T-helper 17 cell (primary cell): ENCODE results near the gene TAS2R38. TPM values are rescaled to one million over a fixed set of nuclear protein-coding genes. Genes with fewer than 3 reads are reported as not detected.
"Not testable (repeated sequence)": the region's sequence is repeated elsewhere in the genome, so short reads cannot be mapped to it uniquely, and the experiment has no call there.

Source experiments
- ATAC-seq: fragments of 150-1000 bp; cut with Tn5 transposase; 2 replicates; pipeline ENCODE4 v1.10.0; 2021; ENCODE audit warnings: mild to moderate bottlenecking, moderate library complexity
- DNase-seq, 3 donors: peaks; one replicate each; pipeline versions ENCODE4 v3.0.0 to v3.0.0-alpha.2; 2020 to 2021
- H3K9me3 ChIP-seq: one replicate; pipeline ENCODE4 v1.7.0; 2013; ENCODE audit warnings: low read length, mild to moderate bottlenecking; ENCODE audit not compliant: control insufficient read depth, poor library complexity, severe bottlenecking
- H3K27ac Mint-ChIP-seq: one replicate; pipeline ENCODE4 v1.8.0; 2022; ENCODE audit warnings: mild to moderate bottlenecking, moderate library complexity, mixed read lengths
- H3K27me3 Mint-ChIP-seq: one replicate; pipeline ENCODE4 v1.8.0; 2022; ENCODE audit warnings: mixed read lengths
- H3K36me3 Mint-ChIP-seq: one replicate; pipeline ENCODE4 v1.8.0; 2022; ENCODE audit warnings: low read depth, mixed read lengths
- H3K4me1 Mint-ChIP-seq: one replicate; pipeline ENCODE4 v1.8.0; 2022; ENCODE audit warnings: mild to moderate bottlenecking, mixed read lengths
- H3K4me3 Mint-ChIP-seq: one replicate; pipeline ENCODE4 v1.8.0; 2022; ENCODE audit warnings: mild to moderate bottlenecking, moderate library complexity, mixed read lengths
- total RNA-seq, 4 donors: library from RNA in 2 of 4; stranded (reverse) in 2 of 4; gene quantifications; one replicate each; pipeline ENCODE4 v1.2.3 and lab custom pipeline; 2022 to 2026

TAS2R38 gene
- total RNA-seq, 2 donors from 2014 or later: not detected

- no peaks in the 10 kb centered on the region for H3K9me3 ChIP-seq
- Mint-ChIP-seq H3K36me3 (no peaks in the 10 kb centered on the region), H3K4me3 (no peak overlapping the region), H3K27me3 (no peaks in the 10 kb centered on the region), H3K4me1 (peaks cover 4% of the 10 kb centered on the region), H3K27ac (no peak overlapping the region)
- no peak for ATAC-seq
- no peak for DNase-seq
Measured at GRCh38 chr7:141992156-141992555, 18.6 kb upstream of the TAS2R38 start.

- Mint-ChIP-seq H3K27me3 (peaks cover under 1% of the 10 kb centered on the region), H3K36me3 (no peaks in the 10 kb centered on the region), H3K27ac (no peak overlapping the region), H3K4me3 (peak overlapping the region; percentile 4), H3K4me1 (peaks cover 5% of the 10 kb centered on the region)
- ATAC-seq (no peak), DNase-seq (no peak)
- H3K9me3 ChIP-seq: no peaks in the 10 kb centered on the region
Measured at GRCh38 chr7:141991140-141991539, 17.6 kb upstream of the TAS2R38 start.

- H3K36me3 Mint-ChIP-seq: no peaks in the 10 kb centered on the region
- H3K4me1 Mint-ChIP-seq: peaks cover 6% of the 10 kb centered on the region
- H3K27ac Mint-ChIP-seq: no peak overlapping the region
- ATAC-seq (no peak), DNase-seq (no peak)
- H3K27me3 Mint-ChIP-seq: peaks cover 4% of the 10 kb centered on the region
- no peak overlapping the region for H3K4me3 Mint-ChIP-seq
- no peaks in the 10 kb centered on the region for H3K9me3 ChIP-seq
Measured at GRCh38 chr7:141990011-141990725, 16.6 kb upstream of the TAS2R38 start.

- H3K36me3 Mint-ChIP-seq, H3K4me1 Mint-ChIP-seq, H3K4me3 Mint-ChIP-seq, H3K27ac Mint-ChIP-seq, DNase-seq, H3K9me3 ChIP-seq, ATAC-seq, H3K27me3 Mint-ChIP-seq: not testable (repeated sequence)
Measured at GRCh38 chr7:141987803-141988202, 14.2 kb upstream of the TAS2R38 start.

- Mint-ChIP-seq H3K27ac (no peak overlapping the region), H3K4me1 (peaks cover 6% of the 10 kb centered on the region), H3K36me3 (no peaks in the 10 kb centered on the region), H3K4me3 (no peak overlapping the region), H3K27me3 (peaks cover 4% of the 10 kb centered on the region)
- DNase-seq (no peak), ATAC-seq (no peak)
- no peaks in the 10 kb centered on the region for H3K9me3 ChIP-seq
Measured at GRCh38 chr7:141986923-141987322, 13.3 kb upstream of the TAS2R38 start.

- ATAC-seq, H3K4me1 Mint-ChIP-seq, H3K9me3 ChIP-seq, H3K36me3 Mint-ChIP-seq, H3K27ac Mint-ChIP-seq, H3K27me3 Mint-ChIP-seq, DNase-seq, H3K4me3 Mint-ChIP-seq: not testable (repeated sequence)
Measured at GRCh38 chr7:141985926-141986325, 12.4 kb upstream of the TAS2R38 start.

- H3K27ac Mint-ChIP-seq: no peak overlapping the region
- H3K4me1 Mint-ChIP-seq: peaks cover 11% of the 10 kb centered on the region
- H3K4me3 Mint-ChIP-seq: no peak overlapping the region
- no peak for DNase-seq
- no peaks in the 10 kb centered on the region for H3K27me3 Mint-ChIP-seq
- H3K9me3 ChIP-seq: no peaks in the 10 kb centered on the region
- H3K36me3 Mint-ChIP-seq: no peaks in the 10 kb centered on the region
- no peak for ATAC-seq
Measured at GRCh38 chr7:141979568-141979967, 6.0 kb upstream of the TAS2R38 start.

GRCh38 chr7:141978351-141978750 lies 4.8 kb upstream of the TAS2R38 start:
- Mint-ChIP-seq H3K27me3 (no peaks in the 10 kb centered on the region), H3K36me3 (no peaks in the 10 kb centered on the region), H3K4me3 (no peak overlapping the region), H3K27ac (no peak overlapping the region), H3K4me1 (peaks cover 12% of the 10 kb centered on the region)
- DNase-seq (no peak), ATAC-seq (no peak)
- H3K9me3 ChIP-seq: no peaks in the 10 kb centered on the region

GRCh38 chr7:141976524-141977245 lies 3.1 kb upstream of the TAS2R38 start:
- peaks cover 12% of the 10 kb centered on the region for H3K4me1 Mint-ChIP-seq
- peaks cover 5% of the 10 kb centered on the region for H3K27me3 Mint-ChIP-seq
- H3K27ac Mint-ChIP-seq: peak overlapping the region; percentile 14
- H3K4me3 Mint-ChIP-seq: peak overlapping the region; percentile 84
- no peak for DNase-seq
- H3K36me3 Mint-ChIP-seq: no peaks in the 10 kb centered on the region
- H3K9me3 ChIP-seq: no peaks in the 10 kb centered on the region
- no peak for ATAC-seq

- H3K9me3 ChIP-seq: no peaks in the 10 kb centered on the region
- no peaks in the 10 kb centered on the region for H3K36me3 Mint-ChIP-seq
- ATAC-seq: peak; percentile 90
- peak overlapping the region; percentile 14 for H3K27ac Mint-ChIP-seq
- H3K27me3 Mint-ChIP-seq: peaks cover 5% of the 10 kb centered on the region
- H3K4me1 Mint-ChIP-seq: peaks cover 12% of the 10 kb centered on the region
- H3K4me3 Mint-ChIP-seq: peak overlapping the region; percentile 84
- peak; percentile 15 to 63 (median 15) for DNase-seq
Measured at GRCh38 chr7:141975806-141976523, 2.4 kb upstream of the TAS2R38 start.

GRCh38 chr7:141974831-141975230 lies 1.3 kb upstream of the TAS2R38 start:
- no peak overlapping the region for H3K4me3 Mint-ChIP-seq
- H3K27me3 Mint-ChIP-seq: peaks cover 5% of the 10 kb centered on the region
- DNase-seq (no peak), ATAC-seq (no peak)
- no peaks in the 10 kb centered on the region for H3K9me3 ChIP-seq
- H3K36me3 Mint-ChIP-seq: no peaks in the 10 kb centered on the region
- H3K4me1 Mint-ChIP-seq: peaks cover 12% of the 10 kb centered on the region
- no peak overlapping the region for H3K27ac Mint-ChIP-seq

GRCh38 chr7:141960687-141961422 lies 12.7 kb downstream of the TAS2R38 start:
- ATAC-seq (peak; percentile 40), DNase-seq (no peak)
- peaks cover under 1% of the 10 kb centered on the region for H3K27me3 Mint-ChIP-seq
- H3K4me3 Mint-ChIP-seq: no peak overlapping the region
- no peaks in the 10 kb centered on the region for H3K36me3 Mint-ChIP-seq
- H3K9me3 ChIP-seq: no peaks in the 10 kb centered on the region
- no peaks in the 10 kb centered on the region for H3K4me1 Mint-ChIP-seq
- no peak overlapping the region for H3K27ac Mint-ChIP-seq

GRCh38 chr7:141956084-141956483 lies 17.5 kb downstream of the TAS2R38 start:
- H3K4me1 Mint-ChIP-seq: no peaks in the 10 kb centered on the region
- ATAC-seq (no peak), DNase-seq (no peak)
- no peaks in the 10 kb centered on the region for H3K36me3 Mint-ChIP-seq
- no peak overlapping the region for H3K27ac Mint-ChIP-seq
- no peak overlapping the region for H3K4me3 Mint-ChIP-seq
- H3K9me3 ChIP-seq: no peaks in the 10 kb centered on the region
- H3K27me3 Mint-ChIP-seq: peaks cover 13% of the 10 kb centered on the region
